ENCODE results near the gene SECTM1. TPM values are rescaled to one million over a fixed set of nuclear protein-coding genes. Genes with fewer than 3 reads are reported as not detected.

SECTM1 gene
- total and polyA plus RNA-seq, 9 of the 15 experiments (the other 6 are each of a cell fraction or from before 2014, with no cell fraction given) = 0.11 to 0.46 (median 0.18) TPM; not detected in 6

- TF ChIP-seq ARID3B (CRISPR knock-in tag; IDR thresholded peaks at IDR 0.05; ENCODE audit: borderline replicate concordance) = no peak
- TF ChIP-seq TAL1 (IDR thresholded peaks at IDR 0.05) = no peak
- no peak for TF ChIP-seq ZNF695 (CRISPR knock-in tag; IDR thresholded peaks at IDR 0.05)
- TF ChIP-seq FOXJ2 (tag; IDR thresholded peaks at IDR 0.05) = no peak
- TF ChIP-seq GABPB1 (CRISPR knock-in tag; IDR thresholded peaks at IDR 0.05) = no peak; the same call in 1 of the 2 replicates
- TF ChIP-seq EHMT2 (IDR thresholded peaks at IDR 0.05) = no peak
- TF ChIP-seq, protein P1, sequence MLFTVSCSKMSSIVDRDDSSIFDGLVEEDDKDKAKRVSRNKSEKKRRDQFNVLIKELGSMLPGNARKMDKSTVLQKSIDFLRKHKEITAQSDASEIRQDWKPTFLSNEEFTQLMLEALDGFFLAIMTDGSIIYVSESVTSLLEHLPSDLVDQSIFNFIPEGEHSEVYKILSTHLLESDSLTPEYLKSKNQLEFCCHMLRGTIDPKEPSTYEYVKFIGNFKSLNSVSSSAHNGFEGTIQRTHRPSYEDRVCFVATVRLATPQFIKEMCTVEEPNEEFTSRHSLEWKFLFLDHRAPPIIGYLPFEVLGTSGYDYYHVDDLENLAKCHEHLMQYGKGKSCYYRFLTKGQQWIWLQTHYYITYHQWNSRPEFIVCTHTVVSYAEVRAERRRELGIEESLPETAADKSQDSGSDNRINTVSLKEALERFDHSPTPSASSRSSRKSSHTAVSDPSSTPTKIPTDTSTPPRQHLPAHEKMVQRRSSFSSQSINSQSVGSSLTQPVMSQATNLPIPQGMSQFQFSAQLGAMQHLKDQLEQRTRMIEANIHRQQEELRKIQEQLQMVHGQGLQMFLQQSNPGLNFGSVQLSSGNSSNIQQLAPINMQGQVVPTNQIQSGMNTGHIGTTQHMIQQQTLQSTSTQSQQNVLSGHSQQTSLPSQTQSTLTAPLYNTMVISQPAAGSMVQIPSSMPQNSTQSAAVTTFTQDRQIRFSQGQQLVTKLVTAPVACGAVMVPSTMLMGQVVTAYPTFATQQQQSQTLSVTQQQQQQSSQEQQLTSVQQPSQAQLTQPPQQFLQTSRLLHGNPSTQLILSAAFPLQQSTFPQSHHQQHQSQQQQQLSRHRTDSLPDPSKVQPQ (CRISPR knock-in tag; IDR thresholded peaks at IDR 0.05; ENCODE audit: borderline replicate concordance) = no peak
- no peak for TF ChIP-seq MTF1 (CRISPR knock-in tag; IDR thresholded peaks at IDR 0.05; ENCODE audit: borderline replicate concordance)
- no peak for TF ChIP-seq PHTF2 (CRISPR knock-in tag; IDR thresholded peaks at IDR 0.05)
- no peak for TF ChIP-seq TAF1 (IDR thresholded peaks at IDR 0.05; ENCODE audit: control insufficient read depth, extremely low read depth, insufficient read depth, low read length, severe bottlenecking)
- no peak for TF ChIP-seq ATF2 (CRISPR knock-in tag; IDR thresholded peaks at IDR 0.05)
- TF ChIP-seq NFYB (IDR thresholded peaks at IDR 0.05; ENCODE audit: extremely low read depth, insufficient read length) = no peak
- no peak for TF ChIP-seq HBP1 (CRISPR knock-in tag; IDR thresholded peaks at IDR 0.05)
- TF ChIP-seq CEBPB (tag; IDR thresholded peaks at IDR 0.05) = no peak
- no peak for TF ChIP-seq GTF2E2 (tag; IDR thresholded peaks at IDR 0.05)
- TF ChIP-seq CTCFL (IDR thresholded peaks at IDR 0.05; ENCODE audit: borderline replicate concordance, insufficient read depth, low read depth, low read length, poor library complexity, severe bottlenecking) = no peak
- TF ChIP-seq NELFE (IDR thresholded peaks at IDR 0.05; ENCODE audit: insufficient read depth, insufficient read length) = no peak
Measured at GRCh38 chr17:82332669-82333278, 792 bp downstream of the SECTM1 start (continued).
